PC-3 (cell line): ENCODE measurements around the gene RAB40C.

Source experiments
- EZH2phosphoT487 ChIP-seq: fragments of 300-600 bp; sonication (generic); IDR thresholded peaks from 2 replicates; pipeline ENCODE4 v1.6.1; 2018; ENCODE audit warnings: mild to moderate bottlenecking, antibody characterized with exemption, low read length, borderline replicate concordance
- TF ChIP-seq, protein P1 (sequence below): fragments of 300-600 bp; sonication (generic); conservative IDR thresholded peaks from 2 replicates; pipeline ENCODE4 v1.5.1; 2017; ENCODE audit warnings: antibody characterized with exemption, low read depth, mild to moderate bottlenecking, low read length

DNA sequence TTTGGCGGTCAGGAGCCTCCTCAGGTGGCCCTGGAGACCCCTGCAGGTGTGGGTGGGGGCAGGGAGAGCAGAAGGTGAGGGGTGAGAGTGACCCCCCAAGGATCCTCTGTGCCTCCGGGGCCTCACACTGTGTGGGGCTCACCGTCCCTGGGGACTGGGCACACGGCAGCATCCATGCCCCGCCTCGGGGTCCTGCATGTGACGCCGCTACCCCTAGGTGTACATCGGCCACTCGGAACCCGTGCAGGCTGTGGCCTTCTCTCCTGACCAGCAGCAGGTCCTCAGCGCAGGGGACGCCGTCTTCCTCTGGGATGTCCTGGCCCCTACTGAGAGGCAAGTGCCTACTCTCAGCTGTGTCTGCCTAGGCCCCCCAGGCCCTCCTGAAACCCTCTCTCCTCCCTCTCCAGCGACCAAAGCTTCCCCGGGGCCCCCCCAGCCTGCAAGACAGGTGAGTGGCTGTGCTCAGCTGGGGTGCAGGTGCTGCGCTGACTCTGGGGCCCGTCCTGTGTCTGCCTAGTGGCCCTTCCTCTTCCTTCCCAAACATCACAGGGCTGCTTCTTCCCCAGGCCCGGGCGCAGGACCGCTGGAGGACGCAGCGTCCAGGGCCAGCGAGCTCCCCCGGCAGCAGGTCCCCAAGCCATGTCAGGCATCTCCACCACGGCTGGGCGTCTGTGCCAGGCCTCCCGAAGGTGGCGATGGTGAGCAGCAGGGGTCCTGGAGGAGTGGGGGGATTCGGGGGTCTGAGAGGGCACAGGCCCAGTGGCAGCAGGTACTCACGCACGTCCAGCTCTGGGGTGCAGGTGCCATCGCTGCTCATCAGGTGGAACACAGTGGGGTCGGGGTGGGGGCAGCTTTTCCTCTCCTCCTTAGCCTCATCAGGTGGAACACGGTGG lies 69.1 kb downstream of the RAB40C start:
- TF ChIP-seq, protein P1, sequence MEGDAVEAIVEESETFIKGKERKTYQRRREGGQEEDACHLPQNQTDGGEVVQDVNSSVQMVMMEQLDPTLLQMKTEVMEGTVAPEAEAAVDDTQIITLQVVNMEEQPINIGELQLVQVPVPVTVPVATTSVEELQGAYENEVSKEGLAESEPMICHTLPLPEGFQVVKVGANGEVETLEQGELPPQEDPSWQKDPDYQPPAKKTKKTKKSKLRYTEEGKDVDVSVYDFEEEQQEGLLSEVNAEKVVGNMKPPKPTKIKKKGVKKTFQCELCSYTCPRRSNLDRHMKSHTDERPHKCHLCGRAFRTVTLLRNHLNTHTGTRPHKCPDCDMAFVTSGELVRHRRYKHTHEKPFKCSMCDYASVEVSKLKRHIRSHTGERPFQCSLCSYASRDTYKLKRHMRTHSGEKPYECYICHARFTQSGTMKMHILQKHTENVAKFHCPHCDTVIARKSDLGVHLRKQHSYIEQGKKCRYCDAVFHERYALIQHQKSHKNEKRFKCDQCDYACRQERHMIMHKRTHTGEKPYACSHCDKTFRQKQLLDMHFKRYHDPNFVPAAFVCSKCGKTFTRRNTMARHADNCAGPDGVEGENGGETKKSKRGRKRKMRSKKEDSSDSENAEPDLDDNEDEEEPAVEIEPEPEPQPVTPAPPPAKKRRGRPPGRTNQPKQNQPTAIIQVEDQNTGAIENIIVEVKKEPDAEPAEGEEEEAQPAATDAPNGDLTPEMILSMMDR = peak; percentile 38
- no peak for TF ChIP-seq EZH2phosphoT487
